Mesodermal cell (in vitro differentiated cells): ENCODE data around the gene GDPD5.

Experiments used
- H3K27ac ChIP-seq: 2 replicates; pipeline ENCODE4 v1.7.0; 2013; ENCODE audit warnings: mild to moderate bottlenecking, low read depth, low read length, moderate library complexity; ENCODE audit not compliant: severe bottlenecking
- H3K36me3 ChIP-seq: 2 replicates; pipeline ENCODE4 v1.7.1; 2013; ENCODE audit warnings: mild to moderate bottlenecking, low read length, moderate library complexity; ENCODE audit not compliant: control insufficient read depth, insufficient read depth
- H3K4me1 ChIP-seq: one replicate; pipeline ENCODE4 v1.7.1; 2013; ENCODE audit warnings: mild to moderate bottlenecking, low read length; ENCODE audit not compliant: insufficient read depth, control insufficient read depth, poor library complexity, severe bottlenecking
- H3K4me3 ChIP-seq: 2 replicates; pipeline ENCODE4 v1.7.0; 2013; ENCODE audit warnings: low read length, control low read depth, mild to moderate bottlenecking; ENCODE audit not compliant: insufficient read depth, poor library complexity, severe bottlenecking; ENCODE audit errors: extremely low read depth
- H3K9me3 ChIP-seq: 2 replicates; pipeline ENCODE4 v1.7.1; 2013; ENCODE audit warnings: mild to moderate bottlenecking, low read length, moderate library complexity; ENCODE audit not compliant: control insufficient read depth
- WGBS, 2 experiments: methylation state at CpG; one replicate each; pipeline ENCODE4 v1.1.5; 2013; ENCODE audit warnings: missing lambda C conversion rate in 2 of 2; ENCODE audit not compliant: insufficient coverage in 2 of 2; 5-methylcytosine and 5-hydroxymethylcytosine counted together

GDPD5 gene

DNA sequence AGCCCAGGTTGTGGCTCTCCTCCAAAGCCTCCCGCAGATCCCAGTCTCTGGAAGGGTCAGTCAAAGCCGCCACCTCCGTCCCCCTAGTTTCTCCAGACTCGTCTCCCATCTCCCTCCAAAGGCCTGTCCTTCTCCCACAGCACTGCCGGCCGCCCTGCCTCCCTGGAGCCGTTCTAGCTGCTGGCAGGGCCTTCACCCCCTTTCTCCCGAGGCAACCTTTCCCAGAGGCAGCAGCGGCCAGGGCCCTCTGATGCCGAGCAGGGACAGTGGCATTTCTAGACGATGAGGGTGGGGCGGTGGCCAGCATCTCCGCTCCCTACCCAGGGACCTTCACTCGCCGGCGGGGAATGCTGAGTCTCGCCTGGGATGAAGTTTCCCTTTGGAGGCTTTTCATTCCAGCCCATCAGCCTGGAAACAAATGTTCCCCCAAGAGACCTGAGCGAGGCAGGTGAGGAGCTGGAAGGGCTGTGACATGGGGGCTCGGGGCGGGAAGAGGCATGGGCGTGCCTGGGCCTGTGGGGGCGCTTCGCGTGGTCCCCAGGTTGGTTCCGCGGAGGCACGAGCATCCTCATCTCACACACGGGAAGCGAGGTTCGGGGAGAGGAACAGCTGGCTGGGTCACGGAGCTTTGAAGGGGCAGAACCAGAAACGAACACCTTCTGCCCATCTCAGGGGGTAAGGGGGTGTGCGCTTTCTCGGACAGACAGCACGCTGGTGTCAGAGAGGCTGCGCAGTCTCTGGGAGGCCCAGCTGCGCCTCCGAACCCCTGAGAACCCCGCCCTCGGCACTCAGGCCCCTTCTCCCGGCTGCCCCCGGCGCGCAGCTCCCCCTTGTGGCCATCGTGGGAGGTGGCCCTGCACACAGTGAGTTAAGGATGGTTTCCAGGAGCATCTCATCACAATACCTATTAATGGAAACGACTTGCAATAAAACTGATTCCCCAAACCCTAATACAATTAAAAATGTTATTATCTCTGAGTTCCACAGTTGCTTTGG is 74.6 kb downstream of the GDPD5 start:
- no peak overlapping the region for H3K27ac ChIP-seq
- H3K4me3 ChIP-seq = no peak overlapping the region
- H3K36me3 ChIP-seq = peaks cover 3% of the 10 kb centered on the region
- WGBS, 2 experiments = 69 to 76% methylated on average over 42 to 44 of the region's 46 CpGs
- no peaks in the 10 kb centered on the region for H3K9me3 ChIP-seq
- peaks cover 2% of the 10 kb centered on the region for H3K4me1 ChIP-seq

DNA sequence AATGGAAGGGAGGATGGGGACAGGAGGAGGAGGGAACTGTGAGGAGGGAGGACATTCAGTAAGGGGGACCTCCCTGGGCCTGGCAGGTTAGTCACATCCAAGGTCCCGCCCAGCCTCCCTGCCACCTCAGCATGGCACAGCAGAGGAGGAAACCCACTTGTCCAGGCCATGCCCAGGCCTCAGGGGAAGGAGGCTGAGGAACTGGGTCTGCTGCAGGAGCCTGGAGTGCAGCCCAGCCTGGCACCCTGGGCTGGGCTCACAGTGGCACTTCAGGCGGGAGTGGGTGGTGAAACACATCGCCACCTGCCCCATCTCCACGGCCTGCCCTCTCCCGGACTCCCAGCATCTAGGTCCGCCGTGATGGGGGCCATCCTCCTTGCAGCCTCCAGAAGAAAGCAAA is 75.5 kb downstream of the GDPD5 start:
- whole genome bisulfite sequencing, 2 experiments = 92 to 96% methylated on average over 7 of the region's 7 CpGs
- H3K36me3 ChIP-seq = peaks cover 3% of the 10 kb centered on the region
- peaks cover 2% of the 10 kb centered on the region for H3K4me1 ChIP-seq
- H3K9me3 ChIP-seq = no peaks in the 10 kb centered on the region
- H3K27ac ChIP-seq = no peak overlapping the region
- no peak overlapping the region for H3K4me3 ChIP-seq

DNA sequence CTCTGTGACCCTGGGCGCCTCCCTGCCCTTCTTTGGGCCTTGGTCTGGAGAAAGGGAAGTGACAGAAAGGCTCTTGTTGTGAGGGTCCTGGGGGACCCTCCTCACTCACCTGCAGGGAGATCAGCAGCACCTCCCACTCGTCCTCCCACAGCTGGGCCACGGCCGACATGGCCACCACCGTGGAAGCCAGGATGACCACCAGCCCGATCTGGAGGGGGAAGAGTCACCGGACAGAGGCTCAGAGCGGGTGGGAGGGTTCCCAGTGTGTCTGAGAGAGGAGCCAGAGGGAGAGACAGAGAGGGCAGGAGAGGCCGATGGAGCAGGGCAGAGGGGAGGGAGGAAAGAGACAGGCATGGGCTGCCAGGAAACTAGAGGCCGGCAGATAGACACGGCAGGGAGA is 76.0 kb downstream of the GDPD5 start:
- Histone ChIP-seq H3K9me3 (no peaks in the 10 kb centered on the region), H3K36me3 (peaks cover 3% of the 10 kb centered on the region), H3K4me1 (peaks cover 2% of the 10 kb centered on the region), H3K4me3 (no peak overlapping the region), H3K27ac (no peak overlapping the region)
- WGBS, 2 experiments = 89 to 93% methylated on average over 9 to 10 of the region's 11 CpGs

DNA sequence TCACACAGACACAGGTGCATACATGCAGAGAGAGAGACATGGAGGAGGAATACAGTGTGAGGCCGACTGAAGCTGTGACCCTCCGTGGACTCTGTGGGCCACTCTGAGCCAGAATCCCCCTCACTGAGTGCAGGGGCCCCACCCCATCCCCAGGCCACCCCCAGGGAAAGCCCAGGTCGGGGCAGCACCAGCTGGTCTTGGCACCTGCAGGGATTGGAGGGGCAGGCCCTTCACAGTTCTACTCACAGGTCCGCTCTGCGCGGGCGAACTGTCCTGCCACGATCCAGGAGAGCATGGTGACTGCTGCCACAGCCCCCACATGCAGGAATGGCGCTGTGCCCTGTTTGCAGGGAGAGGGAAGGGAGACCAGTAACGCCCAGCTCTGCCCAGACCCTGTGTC is 76.5 kb downstream of the GDPD5 start:
- Histone ChIP-seq H3K27ac (no peak overlapping the region), H3K36me3 (peaks cover 3% of the 10 kb centered on the region), H3K4me1 (peaks cover 2% of the 10 kb centered on the region), H3K9me3 (no peaks in the 10 kb centered on the region), H3K4me3 (no peak overlapping the region)
- 86 to 88% methylated on average over 8 to 9 of the region's 10 CpGs for WGBS, 2 experiments

DNA sequence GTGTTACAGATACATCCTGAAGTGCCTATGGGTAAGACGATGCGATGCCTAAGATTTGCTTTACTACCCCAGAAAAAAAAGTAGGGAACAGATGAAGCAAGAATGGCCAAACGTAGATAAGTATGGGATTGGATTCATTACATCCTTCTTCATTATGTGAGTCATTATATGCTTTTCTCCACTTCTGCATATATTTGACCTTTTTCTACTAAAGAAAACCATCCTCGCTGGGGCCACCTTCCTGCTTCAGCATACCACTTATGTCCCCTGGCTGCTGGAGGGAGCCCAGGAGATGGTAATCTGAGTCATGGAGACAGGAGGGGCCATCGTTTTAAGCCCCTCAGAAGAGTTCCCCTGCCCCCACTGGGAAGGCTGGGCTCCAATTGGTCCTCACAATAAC is 78.3 kb downstream of the GDPD5 start:
- peaks cover 3% of the 10 kb centered on the region for H3K36me3 ChIP-seq
- peaks cover 2% of the 10 kb centered on the region for H3K4me1 ChIP-seq
- H3K4me3 ChIP-seq = no peak overlapping the region
- H3K9me3 ChIP-seq = no peaks in the 10 kb centered on the region
- H3K27ac ChIP-seq = no peak overlapping the region
- 78 to 100% methylated on average over 2 to 3 of the region's 5 CpGs for WGBS, 2 experiments

DNA sequence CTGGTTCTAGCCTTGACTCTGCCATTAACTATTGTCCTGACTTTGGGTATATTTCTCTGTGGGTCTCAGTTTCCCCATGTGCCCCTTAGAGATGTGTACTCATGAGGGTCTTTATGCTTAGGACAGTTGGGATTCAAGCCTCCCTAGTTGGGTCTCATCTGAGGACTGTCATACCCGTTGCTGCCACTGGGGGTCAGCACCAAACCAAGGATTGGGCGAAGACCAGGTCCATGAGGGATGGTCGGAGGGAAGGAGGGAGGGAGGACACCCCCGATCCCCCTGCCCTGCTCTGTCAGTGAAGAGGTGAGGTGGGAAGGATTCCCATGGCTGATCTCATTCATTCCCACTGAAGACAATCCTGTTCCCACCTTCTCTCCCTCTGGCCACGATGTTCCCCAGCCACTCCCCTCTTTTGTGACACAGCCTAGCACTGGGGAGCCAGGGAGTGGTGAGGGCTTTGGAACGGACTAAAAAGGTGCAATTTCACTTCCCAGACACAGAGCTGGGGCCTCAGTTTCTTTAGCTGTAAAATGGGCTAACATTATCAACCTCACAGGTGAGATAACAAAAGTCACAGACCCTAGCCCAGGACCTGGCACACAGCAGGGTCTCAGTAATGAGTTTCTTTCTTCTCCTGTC is 80.3 kb downstream of the GDPD5 start:
- no peaks in the 10 kb centered on the region for H3K36me3 ChIP-seq
- H3K4me1 ChIP-seq = peaks cover 2% of the 10 kb centered on the region
- WGBS, 2 experiments = 31 to 50% methylated on average over 2 to 4 of the region's 6 CpGs
- no peak overlapping the region for H3K4me3 ChIP-seq
- no peaks in the 10 kb centered on the region for H3K9me3 ChIP-seq
- no peak overlapping the region for H3K27ac ChIP-seq

DNA sequence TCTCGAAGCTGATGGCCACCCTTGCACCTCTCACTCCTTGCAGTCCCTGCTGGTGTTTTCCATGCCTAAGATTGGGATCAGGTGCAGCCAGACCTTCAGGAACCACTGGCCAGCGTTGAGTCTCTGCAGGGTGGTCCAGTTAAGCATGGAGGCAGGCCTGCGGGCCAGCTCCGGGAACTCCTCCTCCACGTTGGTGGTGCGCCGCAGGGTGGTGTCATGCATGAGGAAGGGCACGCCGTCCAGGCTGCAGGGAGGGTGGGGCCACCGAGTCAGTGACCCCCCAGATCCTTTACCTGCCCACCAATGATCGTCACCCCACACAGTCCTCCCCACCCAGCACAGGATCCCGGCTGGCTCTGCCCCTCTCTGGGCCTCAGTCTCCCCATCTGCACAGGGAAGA is 82.7 kb downstream of the GDPD5 start:
- Histone ChIP-seq H3K9me3 (no peaks in the 10 kb centered on the region), H3K27ac (no peak overlapping the region), H3K4me1 (peaks cover 2% of the 10 kb centered on the region), H3K36me3 (no peaks in the 10 kb centered on the region), H3K4me3 (no peak overlapping the region)
- 86 to 94% methylated on average over 10 of the region's 12 CpGs for WGBS, 2 experiments

DNA sequence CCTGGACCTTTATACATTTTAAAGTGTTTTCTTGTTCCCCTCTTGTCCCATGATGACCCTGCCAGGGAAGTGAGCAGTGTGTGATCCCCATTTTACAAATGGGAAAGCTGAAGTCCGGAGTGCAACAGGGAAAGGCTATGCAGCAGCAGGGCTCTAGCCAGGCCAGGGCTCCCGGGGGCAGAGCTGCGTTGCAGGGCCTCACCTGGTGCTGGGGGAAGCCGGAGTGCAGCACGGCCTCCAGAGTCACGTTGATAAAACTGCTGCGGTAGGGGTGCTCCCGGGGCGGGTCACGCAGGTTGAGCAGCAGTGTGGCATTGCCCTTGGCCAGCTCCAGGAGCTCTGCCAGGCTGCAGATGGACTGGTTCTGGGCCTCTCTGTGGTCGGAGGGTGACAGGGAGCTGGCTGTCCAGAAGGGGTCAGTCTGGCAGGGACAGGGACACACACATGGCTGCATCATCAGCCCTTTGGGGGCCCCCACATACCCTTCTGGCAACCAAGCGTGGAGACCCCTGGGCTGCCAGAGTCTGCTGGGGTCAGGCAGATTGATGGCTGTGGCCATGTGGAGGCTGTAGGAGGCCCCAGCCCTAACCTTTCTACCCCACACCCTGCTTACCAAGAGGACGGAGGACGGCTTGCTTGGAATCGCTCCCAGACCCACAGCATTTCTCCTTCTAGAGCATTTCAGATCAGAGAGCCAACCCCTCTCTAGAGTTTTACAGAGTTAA is 83.4 kb downstream of the GDPD5 start:
- no peaks in the 10 kb centered on the region for H3K36me3 ChIP-seq
- 92 to 93% methylated on average over 13 to 15 of the region's 15 CpGs for WGBS, 2 experiments
- H3K27ac ChIP-seq = no peak overlapping the region
- no peaks in the 10 kb centered on the region for H3K4me1 ChIP-seq
- H3K9me3 ChIP-seq = no peaks in the 10 kb centered on the region
- H3K4me3 ChIP-seq = no peak overlapping the region

DNA sequence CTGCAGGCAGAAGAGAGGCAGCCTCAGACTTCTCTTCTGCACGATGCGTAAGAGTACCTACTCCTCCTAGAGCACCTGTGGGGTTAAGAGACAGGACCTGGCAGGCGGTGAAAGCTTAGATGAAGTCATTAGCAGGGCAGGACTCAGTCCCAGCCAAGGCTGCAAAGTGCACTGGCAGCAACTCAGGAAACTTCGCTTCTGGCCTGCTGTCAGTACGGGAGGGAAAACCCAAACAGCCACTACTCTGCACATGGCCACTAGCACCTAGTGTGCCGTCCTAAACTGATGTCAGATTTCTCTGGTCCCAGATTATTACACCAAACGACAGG is 84.0 kb downstream of the GDPD5 start:
- Histone ChIP-seq H3K4me1 (no peaks in the 10 kb centered on the region), H3K4me3 (no peak overlapping the region), H3K36me3 (no peaks in the 10 kb centered on the region), H3K9me3 (no peaks in the 10 kb centered on the region), H3K27ac (no peak overlapping the region)
- WGBS, 2 experiments = 94 to 95% methylated on average over 4 to 7 of the region's 7 CpGs

DNA sequence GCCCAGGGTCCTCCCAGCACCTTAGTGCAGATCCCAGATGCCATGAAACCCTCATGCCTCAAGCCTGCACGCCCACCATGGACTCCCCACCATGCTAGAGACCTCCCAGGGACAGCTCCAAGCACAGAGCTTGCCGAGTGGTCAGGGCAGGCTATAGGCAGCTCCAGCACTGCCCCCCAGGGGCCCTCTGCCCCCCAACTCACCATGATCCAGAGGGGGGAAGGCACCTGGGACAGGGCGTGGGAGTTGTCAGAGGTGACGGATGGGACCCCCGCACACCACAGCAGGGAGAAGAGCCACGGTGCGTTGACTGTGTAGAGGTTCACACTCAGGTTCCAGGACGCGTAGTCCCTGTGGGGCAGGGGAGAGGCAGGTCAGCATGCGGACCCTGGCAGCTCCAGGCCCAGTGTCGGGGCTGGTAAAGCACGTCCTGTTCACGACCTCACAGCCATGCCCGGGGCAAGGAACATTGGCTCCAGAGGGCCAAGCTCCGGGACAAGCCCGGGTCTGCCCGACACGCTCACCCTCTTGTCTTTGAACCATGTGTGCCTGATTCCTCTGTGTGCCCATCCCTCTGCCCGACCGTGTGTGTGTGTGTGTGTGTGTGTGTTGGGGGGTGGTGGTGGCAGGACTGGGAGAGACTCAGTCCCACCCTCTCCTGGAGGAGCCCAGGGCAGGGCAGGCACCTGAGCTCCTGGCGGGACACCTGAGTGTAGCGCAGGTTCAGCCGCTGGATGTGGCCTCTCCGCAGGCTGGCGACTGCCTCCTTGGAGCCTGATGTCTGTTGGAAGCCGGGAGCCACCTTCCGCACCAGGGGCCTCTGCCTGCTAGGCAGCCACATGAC is 84.6 kb downstream of the GDPD5 start:
- WGBS, 2 experiments = 92 to 93% methylated on average over 16 to 22 of the region's 27 CpGs

More for the DNA sequence above, 84.6 kb downstream of the GDPD5 start:
- H3K4me1 ChIP-seq = no peaks in the 10 kb centered on the region
- no peak overlapping the region for H3K27ac ChIP-seq
- H3K4me3 ChIP-seq = no peak overlapping the region
- no peaks in the 10 kb centered on the region for H3K36me3 ChIP-seq
- no peaks in the 10 kb centered on the region for H3K9me3 ChIP-seq
